Activated CD4-positive, alpha-beta T cell treated with anti-CD3 and anti-CD28 coated beads for 36 hours (primary cell): ENCODE results near the gene TAF5L. TPM values are rescaled to one million over a fixed set of nuclear protein-coding genes. Genes with fewer than 3 reads are reported as not detected.

ENCODE experiments used
- ATAC-seq: fragments of 200-7000 bp; cut with Tn5 transposase; one replicate; pipeline ENCODE4 v1.10.0; 2021; ENCODE audit warnings: mild to moderate bottlenecking, moderate library complexity
- CTCF ChIA-PET: fragments of 350-600 bp; sonication (Branson Sonifier 250); formaldehyde crosslinking; loops from one replicate; lab custom pipeline; 2021; ENCODE audit warnings: antibody characterized with exemption; lab: Charles Lee
- POLR2A ChIA-PET: fragments of 350-600 bp; sonication (Branson Sonifier 250); formaldehyde crosslinking; loops from one replicate; lab custom pipeline; 2021; ENCODE audit warnings: antibody characterized with exemption, inconsistent platforms; lab: Charles Lee
- DNase-seq: peaks from one replicate; pipeline ENCODE4 v3.0.0-alpha.2; 2020
- H3K27ac Mint-ChIP-seq: one replicate; pipeline ENCODE4 v1.8.0; 2021; ENCODE audit warnings: mixed read lengths
- H3K27me3 Mint-ChIP-seq: one replicate; pipeline ENCODE4 v1.8.0; 2021; ENCODE audit warnings: mixed read lengths
- H3K36me3 Mint-ChIP-seq: one replicate; pipeline ENCODE4 v1.8.0; 2021; ENCODE audit warnings: low read depth, mixed read lengths
- H3K4me1 Mint-ChIP-seq: one replicate; pipeline ENCODE4 v1.8.0; 2021; ENCODE audit warnings: mixed read lengths
- H3K4me3 Mint-ChIP-seq: one replicate; pipeline ENCODE4 v1.8.0; 2021; ENCODE audit warnings: mild to moderate bottlenecking, moderate library complexity, mixed read lengths
- H3K9me3 Mint-ChIP-seq: one replicate; pipeline ENCODE4 v1.8.0; 2021; ENCODE audit warnings: low read depth, mixed read lengths
- intact Hi-C, 2 experiments: fragments of 100-400 bp; cut with DNase I in 1 of 2; cut with micrococcal nuclease in 1 of 2; formaldehyde crosslinking; loops; one replicate each; pipeline versions ENCODE4 v1.14.2 to v1.15.1; 2022 to 2024; cut with DNase I, micrococcal nuclease
- total RNA-seq, 2 experiments: library from RNA; stranded (reverse); gene quantifications; one replicate each; pipeline ENCODE4 v1.2.3, GENCODE V29; 2021

Gene TAF5L
- total RNA-seq, 2 experiments from 2014 or later = 16.5 to 17.6 TPM

GRCh38 chr1:229642376-229642775 is 16.5 kb upstream of the TAF5L start:
- intact Hi-C loops = no loop called here
- Mint-ChIP-seq H3K9me3 (no peaks in the 10 kb centered on the region), H3K36me3 (peaks cover 52% of the 10 kb centered on the region), H3K27me3 (no peaks in the 10 kb centered on the region), H3K4me1 (no peaks in the 10 kb centered on the region), H3K27ac (no peak overlapping the region), H3K4me3 (no peak overlapping the region)
- ATAC-seq (no peak), DNase-seq (no peak)
- ChIA-PET POLR2A (no interaction called here), CTCF (interaction anchor here (1.1 kb wide), 1 partner anchor 30 kb away, joined by 5 read pairs; no protein-coding TSS in a partner anchor)

- H3K4me3 Mint-ChIP-seq = no peak overlapping the region
- H3K9me3 Mint-ChIP-seq = no peaks in the 10 kb centered on the region
- intact Hi-C loops = no loop called here
- ChIA-PET POLR2A (interaction anchor here (0.7 kb wide), 1 partner anchor 23 kb away, joined by 5 read pairs; no protein-coding TSS in a partner anchor), CTCF (no interaction called here)
- H3K27me3 Mint-ChIP-seq = no peaks in the 10 kb centered on the region
- DNase-seq (no peak), ATAC-seq (no peak)
- no peaks in the 10 kb centered on the region for H3K4me1 Mint-ChIP-seq
- no peak overlapping the region for H3K27ac Mint-ChIP-seq
- peaks cover 51% of the 10 kb centered on the region for H3K36me3 Mint-ChIP-seq
These were observed 15.4 kb upstream of the TAF5L start for GRCh38 chr1:229641306-229641705.

GRCh38 chr1:229640455-229640854 is 14.5 kb upstream of the TAF5L start:
- H3K4me3 Mint-ChIP-seq = no peak overlapping the region
- ATAC-seq (no peak), DNase-seq (no peak)
- intact Hi-C loops = no loop called here
- H3K27me3 Mint-ChIP-seq = no peaks in the 10 kb centered on the region
- no peaks in the 10 kb centered on the region for H3K9me3 Mint-ChIP-seq
- peaks cover 60% of the 10 kb centered on the region for H3K36me3 Mint-ChIP-seq
- H3K27ac Mint-ChIP-seq = no peak overlapping the region
- no peaks in the 10 kb centered on the region for H3K4me1 Mint-ChIP-seq
- ChIA-PET CTCF (no interaction called here), POLR2A (no interaction called here)

- ATAC-seq (no peak), DNase-seq (no peak)
- intact Hi-C loops = no loop called here
- CTCF ChIA-PET = interaction anchor here (0.7 kb wide), 1 partner anchor 24 kb away, joined by 4 read pairs; no protein-coding TSS in a partner anchor
- no peak overlapping the region for H3K27ac Mint-ChIP-seq
- H3K9me3 Mint-ChIP-seq = no peaks in the 10 kb centered on the region
- no peak overlapping the region for H3K4me3 Mint-ChIP-seq
- peaks cover 52% of the 10 kb centered on the region for H3K36me3 Mint-ChIP-seq
- H3K4me1 Mint-ChIP-seq = no peaks in the 10 kb centered on the region
- H3K27me3 Mint-ChIP-seq = no peaks in the 10 kb centered on the region
- POLR2A ChIA-PET = no interaction called here
These were observed 11.8 kb upstream of the TAF5L start for GRCh38 chr1:229637746-229638145.

- CTCF ChIA-PET = interaction anchor here (1.2 to 1.3 kb wide), 2 partner anchors 12 to 15 kb away, joined by 3 read pairs; no protein-coding TSS in a partner anchor
- H3K36me3 Mint-ChIP-seq = peaks cover 54% of the 10 kb centered on the region
- POLR2A ChIA-PET = no interaction called here
- no peaks in the 10 kb centered on the region for H3K9me3 Mint-ChIP-seq
- H3K4me3 Mint-ChIP-seq = no peak overlapping the region
- no peaks in the 10 kb centered on the region for H3K27me3 Mint-ChIP-seq
- DNase-seq (no peak), ATAC-seq (no peak)
- intact Hi-C loops = no loop called here
- H3K27ac Mint-ChIP-seq = no peak overlapping the region
- peaks cover 6% of the 10 kb centered on the region for H3K4me1 Mint-ChIP-seq
These were observed 10.1 kb upstream of the TAF5L start for GRCh38 chr1:229636042-229636441.

- Mint-ChIP-seq H3K4me1 (peaks cover 35% of the 10 kb centered on the region), H3K27me3 (no peaks in the 10 kb centered on the region), H3K9me3 (no peaks in the 10 kb centered on the region), H3K27ac (no peak overlapping the region), H3K4me3 (no peak overlapping the region), H3K36me3 (peaks cover 52% of the 10 kb centered on the region)
- DNase-seq = no peak
- intact Hi-C loops = no loop called here
- ATAC-seq = no peak
- ChIA-PET CTCF (interaction anchor here (0.5 to 1.9 kb wide), 2 partner anchors 29 to 1500 kb away, joined by 3 to 5 read pairs; no protein-coding TSS in a partner anchor), POLR2A (no interaction called here)
These were observed 6.0 kb upstream of the TAF5L start for GRCh38 chr1:229631966-229632365.

GRCh38 chr1:229631148-229631547 is 5.2 kb upstream of the TAF5L start:
- ChIA-PET POLR2A (interaction anchor here (0.6 kb wide), 1 partner anchor 11 kb away, joined by 6 read pairs; no protein-coding TSS in a partner anchor), CTCF (interaction anchor here (0.5 to 2.0 kb wide), 3 partner anchors 27 to 1500 kb away, joined by 3 to 6 read pairs (median 5); no protein-coding TSS in a partner anchor)
- Mint-ChIP-seq H3K4me1 (peaks cover 37% of the 10 kb centered on the region), H3K9me3 (no peaks in the 10 kb centered on the region), H3K27me3 (no peaks in the 10 kb centered on the region), H3K4me3 (no peak overlapping the region), H3K27ac (no peak overlapping the region), H3K36me3 (peaks cover 44% of the 10 kb centered on the region)
- DNase-seq (no peak), ATAC-seq (no peak)
- intact Hi-C loops = no loop called here

- ChIA-PET CTCF (interaction anchor here (0.8 to 2.0 kb wide), 2 partner anchors 29 to 349 kb away, joined by 3 to 6 read pairs; no protein-coding TSS in a partner anchor), POLR2A (no interaction called here)
- Mint-ChIP-seq H3K9me3 (no peaks in the 10 kb centered on the region), H3K27me3 (no peaks in the 10 kb centered on the region), H3K36me3 (peaks cover 27% of the 10 kb centered on the region), H3K4me1 (peaks cover 45% of the 10 kb centered on the region), H3K4me3 (no peak overlapping the region), H3K27ac (no peak overlapping the region)
- ATAC-seq = no peak
- intact Hi-C loops = loop anchor here (5.0 to 10.0 kb wide), 4 partner anchors 187 to 1144 kb away; partner anchors contain the start of genes RAB4A (in 1 of the 2) and RNF187 (in 1 of the 2)
- DNase-seq = no peak
These were observed 3.3 kb upstream of the TAF5L start for GRCh38 chr1:229629261-229629660.

GRCh38 chr1:229627003-229627402 is 1.1 kb upstream of the TAF5L start:
- H3K27me3 Mint-ChIP-seq = no peaks in the 10 kb centered on the region
- H3K9me3 Mint-ChIP-seq = no peaks in the 10 kb centered on the region
- H3K4me3 Mint-ChIP-seq = peak overlapping the region; percentile 88
- ATAC-seq (no peak), DNase-seq (no peak)
- CTCF ChIA-PET = interaction anchor here (1.3 to 1.7 kb wide), 2 partner anchors 34 to 145 kb away, joined by 4 to 6 read pairs; no protein-coding TSS in a partner anchor
- POLR2A ChIA-PET = interaction anchor here (0.8 to 1.3 kb wide), 3 partner anchors 31 to 68 kb away, joined by 3 to 6 read pairs (median 4); partner anchors contain the start of gene ABCB10
- H3K36me3 Mint-ChIP-seq = peaks cover 28% of the 10 kb centered on the region
- peak overlapping the region; percentile 96 for H3K27ac Mint-ChIP-seq
- intact Hi-C loops = loop anchor here (2.0 to 10.0 kb wide), 5 partner anchors 185 to 1142 kb away; partner anchors contain the start of genes RAB4A (in 2 of the 2) and RNF187 (in 1 of the 2)
- H3K4me1 Mint-ChIP-seq = peaks cover 59% of the 10 kb centered on the region

- intact Hi-C loops = loop anchor here (5.0 to 10.0 kb wide), 4 partner anchors 183 to 1140 kb away; partner anchors contain the start of genes RAB4A (in 1 of the 2) and RNF187 (in 1 of the 2)
- Mint-ChIP-seq H3K4me1 (peaks cover 59% of the 10 kb centered on the region), H3K36me3 (peaks cover 21% of the 10 kb centered on the region), H3K27ac (peak overlapping the region; percentile 87), H3K9me3 (no peaks in the 10 kb centered on the region), H3K4me3 (peak overlapping the region; percentile 89), H3K27me3 (no peaks in the 10 kb centered on the region)
- DNase-seq = peak; percentile 73
- peak; percentile 18 for ATAC-seq
- ChIA-PET POLR2A (no interaction called here), CTCF (interaction anchor here (1.3 to 1.7 kb wide), 2 partner anchors 28 to 67 kb away, joined by 3 to 5 read pairs; partner anchors contain the start of gene ABCB10)
These were observed 629 bp downstream of the TAF5L start for GRCh38 chr1:229625071-229625914.

- ChIA-PET CTCF (interaction anchor here (0.7 to 1.7 kb wide), 5 partner anchors 10 to 66 kb away, joined by 3 to 5 read pairs (median 3); partner anchors contain the start of gene ABCB10), POLR2A (interaction anchor here (0.6 to 1.2 kb wide), 2 partner anchors 66 to 82 kb away, joined by 3 read pairs; partner anchors contain the start of gene ABCB10)
- peak overlapping the region; percentile 89 for H3K4me3 Mint-ChIP-seq
- no peaks in the 10 kb centered on the region for H3K27me3 Mint-ChIP-seq
- DNase-seq (no peak), ATAC-seq (no peak)
- peaks cover 14% of the 10 kb centered on the region for H3K36me3 Mint-ChIP-seq
- H3K4me1 Mint-ChIP-seq = peaks cover 59% of the 10 kb centered on the region
- no peaks in the 10 kb centered on the region for H3K9me3 Mint-ChIP-seq
- peak overlapping the region; percentile 87 for H3K27ac Mint-ChIP-seq
- intact Hi-C loops = loop anchor here (5.0 to 10.0 kb wide), 4 partner anchors 182 to 1140 kb away; partner anchors contain the start of genes RAB4A (in 1 of the 2) and RNF187 (in 1 of the 2)
These were observed 1.3 kb downstream of the TAF5L start for GRCh38 chr1:229624521-229625070.
